HG03460 (cell line): ENCODE results near the gene NYNRIN.
"Not testable (repeated sequence)": the region's sequence is repeated elsewhere in the genome, so short reads cannot be mapped to it uniquely, and the experiment has no call there.

Source experiments
- ATAC-seq: cut with Tn5 transposase; IDR thresholded peaks from one replicate; pipeline ENCODE4 v1.9.1; 2021; ENCODE audit not compliant: unreplicated experiment

The NYNRIN gene

DNA sequence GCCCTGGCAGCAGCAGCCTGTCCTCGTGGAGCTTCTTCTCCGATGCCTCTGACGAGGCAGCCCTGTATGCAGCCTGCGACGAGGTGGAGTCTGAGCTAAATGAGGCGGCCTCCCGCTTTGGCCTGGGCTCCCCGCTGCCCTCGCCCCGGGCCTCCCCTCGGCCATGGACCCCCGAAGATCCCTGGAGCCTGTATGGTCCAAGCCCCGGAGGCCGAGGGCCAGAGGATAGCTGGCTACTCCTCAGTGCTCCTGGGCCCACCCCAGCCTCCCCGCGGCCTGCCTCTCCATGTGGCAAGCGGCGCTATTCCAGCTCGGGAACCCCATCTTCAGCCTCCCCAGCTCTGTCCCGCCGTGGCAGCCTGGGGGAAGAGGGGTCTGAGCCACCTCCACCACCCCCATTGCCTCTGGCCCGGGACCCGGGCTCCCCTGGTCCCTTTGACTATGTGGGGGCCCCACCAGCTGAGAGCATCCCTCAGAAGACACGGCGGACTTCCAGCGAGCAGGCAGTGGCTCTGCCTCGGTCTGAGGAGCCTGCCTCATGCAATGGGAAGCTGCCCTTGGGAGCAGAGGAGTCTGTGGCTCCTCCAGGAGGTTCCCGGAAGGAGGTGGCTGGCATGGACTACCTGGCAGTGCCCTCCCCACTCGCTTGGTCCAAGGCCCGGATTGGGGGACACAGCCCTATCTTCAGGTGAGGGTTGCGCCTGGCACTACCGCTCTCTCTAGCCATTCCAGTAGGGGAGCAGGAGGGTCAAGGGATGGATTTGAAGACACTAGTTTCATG lies 28.7 kb upstream of the NYNRIN start:
- no peak for ATAC-seq

DNA sequence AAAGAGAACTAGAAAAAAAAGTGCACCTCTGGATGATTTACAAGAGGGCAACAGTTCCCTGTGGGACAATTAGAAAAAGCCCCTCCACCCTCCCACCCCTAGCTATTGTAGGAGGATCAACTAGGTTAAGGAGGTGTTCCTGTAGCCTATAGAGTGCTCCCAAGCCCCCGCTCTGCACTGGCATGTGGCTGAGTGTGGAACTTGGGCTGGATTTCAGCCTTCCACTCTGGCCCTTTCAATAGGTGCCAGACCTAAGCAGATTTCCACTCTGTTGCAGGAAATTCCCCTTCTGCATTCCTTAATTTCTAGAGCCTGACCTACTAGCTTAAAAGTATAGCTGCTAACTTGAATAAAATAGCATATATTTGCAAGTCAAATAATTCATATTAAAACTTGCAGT lies 28.1 kb upstream of the NYNRIN start:
- no peak for ATAC-seq

DNA sequence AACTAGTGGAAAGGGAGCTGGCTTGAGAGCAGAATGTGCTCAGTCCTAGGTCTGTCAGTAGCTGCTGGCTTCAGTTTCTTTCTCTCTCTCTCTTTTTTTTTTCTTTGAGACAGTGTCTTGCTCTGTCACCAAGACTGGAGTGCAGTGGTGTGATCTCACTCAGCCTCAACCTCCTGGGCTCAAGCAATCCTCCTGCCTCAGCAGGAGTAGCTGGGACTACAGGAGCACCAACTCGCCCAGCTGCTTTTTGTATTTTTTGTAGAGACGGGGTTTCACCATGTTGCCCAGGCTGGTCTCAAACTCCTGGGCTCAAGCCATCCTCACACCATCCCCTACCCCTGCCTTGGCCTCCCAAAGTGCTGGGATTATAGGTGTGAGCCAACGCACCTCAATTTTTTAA lies 27.2 kb upstream of the NYNRIN start:
- ATAC-seq = not testable (repeated sequence)

DNA sequence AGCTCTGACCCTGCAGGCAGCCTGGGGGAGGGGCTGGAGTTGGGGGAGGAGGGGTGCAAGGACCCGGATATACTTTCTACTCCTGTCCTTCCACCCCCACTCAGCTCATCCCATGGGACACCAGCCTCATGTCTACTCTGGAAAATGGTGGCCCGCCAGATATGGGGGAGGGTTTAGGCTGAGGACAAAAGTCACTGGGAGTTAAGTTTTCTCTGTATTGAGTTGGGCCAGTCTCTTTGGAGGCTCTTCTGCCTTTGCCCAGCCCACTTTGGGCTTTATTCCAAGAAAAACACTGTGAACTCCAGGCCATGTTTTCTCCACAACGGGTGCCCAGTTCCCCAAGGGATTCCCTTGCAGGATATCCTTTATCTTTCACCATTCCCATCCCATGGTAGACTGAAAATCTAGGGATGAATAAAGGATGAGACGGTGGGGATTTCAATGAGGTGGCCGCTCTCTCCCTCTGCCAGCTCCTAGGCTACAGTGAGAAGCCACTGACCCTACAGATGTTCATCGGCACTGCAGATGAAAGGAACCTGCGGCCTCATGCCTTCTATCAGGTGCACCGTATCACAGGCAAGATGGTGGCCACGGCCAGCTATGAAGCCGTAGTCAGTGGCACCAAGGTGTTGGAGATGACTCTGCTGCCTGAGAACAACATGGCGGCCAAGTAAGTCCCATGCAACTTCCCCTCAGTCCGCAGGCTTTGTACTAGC lies 25.9 kb upstream of the NYNRIN start:
- no peak for ATAC-seq

DNA sequence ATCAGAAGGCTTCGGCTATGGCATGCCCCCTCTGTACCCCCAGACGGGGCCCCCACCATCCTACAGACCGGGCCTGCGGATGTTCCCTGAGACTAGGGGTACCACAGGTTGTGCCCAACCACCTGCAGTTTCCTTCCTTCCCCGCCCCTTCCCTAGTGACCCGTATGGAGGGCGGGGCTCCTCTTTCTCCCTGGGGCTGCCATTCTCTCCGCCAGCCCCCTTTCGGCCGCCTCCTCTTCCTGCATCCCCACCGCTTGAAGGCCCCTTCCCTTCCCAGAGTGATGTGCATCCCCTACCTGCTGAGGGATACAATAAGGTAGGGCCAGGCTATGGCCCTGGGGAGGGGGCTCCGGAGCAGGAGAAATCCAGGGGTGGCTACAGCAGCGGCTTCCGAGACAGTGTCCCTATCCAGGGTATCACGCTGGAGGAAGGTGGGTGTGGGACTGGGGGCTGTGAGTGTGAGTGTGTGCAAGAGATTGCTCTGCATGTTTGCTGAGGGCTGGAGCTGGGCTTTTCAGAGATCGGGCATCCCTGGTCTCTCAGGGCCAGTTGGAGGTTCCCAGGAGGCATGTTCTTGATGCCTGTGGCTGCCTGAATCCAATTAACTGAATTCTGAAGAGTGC lies 22.2 kb upstream of the NYNRIN start:
- no peak for ATAC-seq

DNA sequence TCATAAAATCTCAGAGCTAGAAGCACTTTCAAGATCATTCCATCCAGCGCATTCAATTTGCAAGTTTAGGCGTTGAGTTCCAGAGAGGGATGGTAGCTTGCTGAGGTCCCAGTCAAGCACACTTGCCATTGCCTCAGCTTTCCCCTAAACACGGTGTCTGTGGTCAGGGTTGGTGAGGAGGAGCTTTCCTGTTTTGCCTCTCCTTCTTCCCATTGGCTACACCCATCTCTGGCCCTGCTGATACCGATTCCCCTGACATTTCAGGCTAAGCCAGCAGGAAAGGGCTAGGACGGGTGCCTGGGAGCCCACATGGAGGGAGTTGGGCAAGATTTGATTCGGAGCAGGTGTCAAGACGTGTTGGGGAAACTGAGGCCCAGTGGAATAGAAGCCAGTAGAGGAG lies 21.7 kb upstream of the NYNRIN start:
- ATAC-seq = no peak

DNA sequence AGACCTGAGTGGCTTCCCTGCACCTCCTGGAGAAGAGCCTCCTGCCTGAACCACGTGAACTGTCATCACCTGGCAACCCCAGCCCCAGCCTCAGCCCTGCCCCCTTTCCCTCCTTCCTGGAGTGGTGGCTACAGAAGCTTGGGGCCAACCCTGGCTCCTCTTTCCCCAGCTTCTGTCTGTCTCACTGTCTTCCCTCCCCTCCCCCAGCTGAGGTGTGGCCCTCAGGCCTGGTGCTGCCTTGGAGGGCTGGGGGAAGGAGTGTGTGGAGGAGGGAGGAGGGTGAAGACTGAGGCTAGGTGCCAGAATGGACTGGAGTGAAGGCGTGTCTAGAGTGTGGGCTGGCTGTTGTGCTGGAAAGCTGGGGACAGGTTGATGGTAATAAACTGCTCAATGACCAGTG lies 21.1 kb upstream of the NYNRIN start:
- ATAC-seq = no peak

DNA sequence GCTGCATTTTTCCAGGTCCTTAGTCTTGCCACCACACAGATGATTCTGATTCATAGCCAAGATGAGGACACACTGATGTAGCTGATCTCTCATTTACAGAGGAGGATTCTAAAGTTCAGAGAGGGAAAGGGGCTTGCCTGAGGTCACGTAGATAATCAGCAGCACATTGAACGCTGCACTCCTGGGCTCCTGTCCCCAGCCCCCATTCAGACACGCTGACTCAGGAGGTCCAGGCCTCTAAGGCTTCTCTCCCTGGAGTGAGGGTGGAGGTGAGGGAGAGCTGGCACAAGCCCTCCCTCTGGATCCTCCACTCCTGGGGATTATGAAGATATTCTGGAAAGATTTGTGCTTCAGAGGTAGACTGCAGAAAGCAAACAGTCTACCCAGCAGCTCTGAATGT lies 20.5 kb upstream of the NYNRIN start:
- ATAC-seq = no peak

DNA sequence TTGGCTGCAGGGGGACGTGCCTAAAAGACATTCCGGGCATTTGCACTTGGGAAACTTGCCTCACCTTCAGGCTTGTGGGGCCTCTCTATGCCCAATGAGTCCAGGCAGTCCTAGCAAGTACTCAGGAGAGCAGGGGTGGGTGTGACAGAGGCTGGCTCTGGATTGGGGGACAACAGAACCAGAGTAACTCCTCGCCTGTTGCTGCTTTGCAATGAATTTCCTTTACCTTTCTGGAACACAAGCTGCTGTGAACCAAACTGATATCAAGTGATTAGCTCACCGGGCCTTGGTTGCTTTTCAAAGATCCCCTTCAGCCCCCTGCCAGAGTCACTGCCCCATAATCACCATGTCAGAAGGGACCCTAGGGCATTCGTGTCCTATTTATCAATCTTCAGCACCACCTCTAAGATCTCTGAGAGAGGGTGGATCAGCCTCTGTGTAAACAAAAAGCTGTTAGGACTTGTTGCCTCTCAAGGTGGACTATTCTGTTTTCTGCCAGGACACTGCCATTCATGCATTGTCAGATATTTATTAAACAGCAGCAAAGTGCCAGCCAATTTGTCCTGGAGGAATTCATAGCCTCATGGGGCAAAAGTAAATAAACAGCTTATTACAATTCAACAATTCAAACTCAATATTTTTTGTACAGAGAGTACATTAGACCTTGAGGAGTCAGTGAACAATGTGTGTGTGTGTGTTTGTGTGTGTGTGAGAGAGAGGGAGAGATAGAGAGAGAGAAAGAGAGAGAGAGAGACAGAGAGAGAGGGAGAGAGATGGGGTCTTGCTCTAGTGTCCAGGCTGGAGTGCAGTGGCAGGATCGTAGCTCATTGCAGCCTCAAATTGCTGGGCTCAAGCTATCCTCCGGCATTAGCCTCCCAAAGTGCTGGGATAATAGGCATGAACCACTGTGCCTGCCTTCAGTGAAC lies 19.6 kb upstream of the NYNRIN start:
- ATAC-seq = no peak

DNA sequence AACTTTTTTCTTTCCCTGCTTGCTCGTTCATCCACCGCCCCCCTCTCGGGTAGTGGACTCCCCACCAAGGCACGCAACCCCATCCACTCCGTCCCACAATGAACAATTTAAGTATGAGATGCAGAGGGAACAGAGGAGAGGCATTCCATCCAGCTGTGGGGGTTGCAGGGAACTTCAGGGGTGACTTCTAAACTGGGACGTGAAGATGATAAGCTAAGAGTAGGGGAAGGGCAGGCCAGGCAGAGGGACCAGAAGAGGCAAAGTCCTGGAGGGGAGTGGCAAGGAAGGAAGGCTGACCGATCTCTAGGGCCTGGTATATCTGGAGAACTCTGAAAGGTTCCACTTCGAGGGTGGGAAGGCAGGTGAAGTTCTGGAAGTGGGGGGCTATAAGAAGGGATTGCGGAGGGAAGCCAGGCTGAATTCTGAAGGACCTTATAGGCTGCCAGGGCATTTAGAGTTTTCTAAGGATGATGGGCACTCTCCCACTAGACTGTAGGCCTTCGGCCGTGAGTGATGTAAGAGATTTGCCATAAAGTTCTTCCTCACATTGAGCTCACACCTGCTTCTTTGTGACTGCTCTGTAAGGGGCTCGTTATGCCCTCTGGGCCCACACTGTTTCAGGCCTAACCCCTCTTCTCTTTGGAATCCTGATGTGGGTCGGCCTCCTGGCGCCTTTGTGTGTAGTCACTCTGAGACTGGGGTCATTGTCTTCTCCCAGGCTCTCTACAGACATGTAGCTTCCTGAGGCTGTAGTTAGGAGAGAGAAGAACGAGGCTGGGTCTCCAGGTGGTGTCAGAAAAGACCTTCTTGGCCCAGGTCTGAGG lies 18.7 kb upstream of the NYNRIN start:
- no peak for ATAC-seq

DNA sequence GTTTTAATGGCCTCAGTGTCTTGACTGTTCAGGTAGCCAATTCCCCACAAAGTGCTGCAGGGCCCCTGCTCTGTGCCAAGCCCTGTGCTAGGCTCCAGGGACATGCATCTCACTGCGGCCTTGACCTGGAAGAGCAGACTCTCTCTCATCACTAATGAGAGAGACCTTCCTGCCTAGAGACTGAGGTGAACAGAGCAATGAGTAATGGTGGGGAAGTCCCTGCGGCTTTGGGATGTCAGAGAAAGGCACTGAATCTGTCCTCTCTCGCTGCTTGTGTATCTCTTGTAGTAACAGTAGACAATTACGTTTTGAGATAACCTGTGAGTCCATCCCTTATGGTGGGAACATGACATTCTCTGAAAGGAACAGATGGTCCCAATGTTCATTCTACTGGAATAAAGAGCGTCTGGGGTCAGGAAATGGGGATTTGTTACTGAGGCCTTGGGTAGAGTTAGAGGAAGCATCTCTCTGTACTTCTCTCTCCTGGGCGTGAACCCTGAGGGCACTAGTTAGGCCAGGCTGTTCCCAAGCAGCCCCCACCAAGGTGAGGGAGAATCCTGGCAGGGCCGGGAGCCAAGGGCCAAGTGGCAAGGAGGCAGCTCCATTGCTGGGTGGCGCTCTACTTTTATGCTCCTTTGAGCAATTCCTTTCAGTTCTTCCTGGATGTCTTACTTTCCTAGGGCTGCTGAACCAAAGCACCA lies 17.3 kb upstream of the NYNRIN start:
- ATAC-seq = no peak

DNA sequence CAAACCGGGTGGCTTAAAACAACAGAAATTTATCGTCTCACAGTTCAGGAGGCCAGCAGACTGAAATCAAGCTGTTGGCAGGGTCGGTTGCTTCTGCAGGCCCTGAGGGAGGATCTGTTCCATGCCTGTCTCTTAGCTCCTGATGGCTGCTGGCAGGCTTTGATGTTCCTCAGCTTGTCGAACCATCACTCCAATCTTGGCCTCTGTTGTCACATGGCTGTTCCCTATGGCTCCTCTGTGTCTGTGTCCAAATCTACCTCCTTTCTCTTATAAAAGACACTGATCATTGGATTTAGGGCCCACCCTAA lies 16.8 kb upstream of the NYNRIN start:
- ATAC-seq = no peak

DNA sequence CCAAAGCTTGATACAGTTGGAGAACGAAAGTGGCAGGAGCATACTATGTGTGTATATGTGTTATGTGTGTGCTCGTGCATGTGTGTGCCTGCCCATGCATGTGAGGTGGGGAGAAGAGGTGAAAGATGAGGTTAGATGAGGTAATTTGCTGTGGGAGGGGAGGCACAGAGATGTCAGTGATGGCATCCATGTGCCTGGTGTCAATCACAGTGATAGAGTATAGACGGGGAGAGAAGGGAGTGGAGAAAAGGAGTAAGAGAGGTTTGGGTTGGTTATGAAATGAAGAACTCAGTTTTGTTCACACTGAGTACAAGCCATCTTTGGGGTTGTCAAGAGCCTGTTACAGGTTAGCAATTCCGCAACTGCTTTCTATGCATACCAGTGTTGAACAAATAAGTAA lies 14.6 kb upstream of the NYNRIN start:
- ATAC-seq = no peak

DNA sequence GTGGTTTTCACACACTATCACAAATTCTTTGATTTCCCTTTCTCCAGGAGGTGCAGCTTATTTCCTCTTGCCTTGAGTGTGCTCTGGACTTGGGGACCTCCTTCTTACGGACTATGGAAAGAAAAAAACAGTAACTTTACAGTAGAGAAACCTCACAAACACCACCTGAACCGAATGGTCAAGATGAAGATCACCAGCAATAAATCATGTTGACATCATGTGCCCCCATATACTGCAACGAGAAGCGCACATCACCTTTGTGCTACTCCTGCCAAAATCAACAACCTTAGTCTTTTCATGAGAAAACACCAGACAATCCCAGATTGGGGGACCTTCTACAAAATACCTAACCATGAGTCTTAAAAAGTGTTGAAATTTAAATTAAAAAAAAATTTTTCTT lies 13.3 kb upstream of the NYNRIN start:
- ATAC-seq = no peak

DNA sequence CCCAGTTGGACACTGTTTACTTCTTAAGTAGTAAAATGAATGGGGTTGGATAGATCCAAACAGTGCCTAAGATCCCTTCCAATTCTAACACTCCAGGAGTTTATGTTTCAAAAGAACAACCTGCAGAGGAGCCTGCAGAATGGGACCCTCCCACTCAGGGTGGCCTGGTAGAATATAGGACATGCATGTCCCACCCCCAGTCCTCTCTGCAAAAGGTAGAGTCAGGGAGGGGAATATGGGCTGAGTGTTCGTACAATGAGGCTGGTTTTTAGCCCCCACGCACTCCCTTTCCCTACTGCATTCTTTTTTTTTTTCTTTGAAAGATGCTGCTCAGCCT lies 11.8 kb upstream of the NYNRIN start:
- ATAC-seq = no peak

DNA sequence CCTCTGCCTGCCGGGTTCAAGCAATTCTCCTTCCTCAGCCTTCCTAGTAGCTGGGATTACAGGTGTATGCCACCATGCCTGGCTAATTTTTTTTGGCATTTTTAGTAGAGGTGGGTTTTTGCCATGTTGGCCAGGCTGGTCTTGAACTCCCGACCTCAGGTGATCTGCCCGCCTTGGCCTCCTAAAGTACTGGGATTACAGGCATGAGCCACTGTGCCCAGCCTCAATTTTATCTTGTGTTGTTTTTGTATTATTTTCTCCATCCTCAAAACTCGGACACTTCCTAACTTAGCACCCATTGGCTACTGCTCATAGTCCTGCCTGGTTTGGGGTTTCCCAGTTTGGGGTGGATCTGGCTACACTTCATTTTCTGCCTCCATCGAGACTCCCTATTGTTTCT lies 11.2 kb upstream of the NYNRIN start:
- ATAC-seq = not testable (repeated sequence)

DNA sequence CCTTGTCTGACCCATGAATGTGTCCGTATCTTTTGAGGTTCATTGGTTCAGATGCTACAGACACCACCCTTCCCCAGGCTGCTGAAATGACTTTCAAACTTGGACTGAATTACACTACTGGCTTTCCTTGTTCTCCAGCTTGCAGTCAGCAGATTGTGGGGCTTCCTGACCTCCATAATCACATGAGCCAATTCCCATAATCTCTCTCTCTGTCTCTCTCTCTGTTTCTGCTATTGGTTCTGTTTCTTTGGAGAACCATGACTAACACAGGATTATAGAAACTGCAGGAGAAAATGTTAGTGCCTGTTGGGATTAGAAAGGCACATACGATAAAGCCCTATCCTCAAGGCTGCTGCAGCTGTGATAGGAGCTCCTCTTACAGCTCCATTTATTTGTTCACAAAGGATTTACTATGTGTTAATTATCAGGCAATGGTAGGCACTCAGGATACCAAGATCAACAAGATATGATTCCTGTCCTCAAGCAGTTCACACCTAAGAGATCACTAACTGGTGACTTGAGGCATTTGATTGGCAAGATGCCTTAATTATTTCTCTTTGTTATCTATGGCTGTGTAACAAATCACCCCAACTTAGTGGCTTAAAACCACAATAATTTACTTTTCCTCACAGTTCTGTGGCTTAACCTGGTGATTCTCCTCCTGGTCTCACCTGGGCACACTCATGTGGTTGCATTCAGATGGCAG lies 10.2 kb upstream of the NYNRIN start:
- ATAC-seq = no peak

DNA sequence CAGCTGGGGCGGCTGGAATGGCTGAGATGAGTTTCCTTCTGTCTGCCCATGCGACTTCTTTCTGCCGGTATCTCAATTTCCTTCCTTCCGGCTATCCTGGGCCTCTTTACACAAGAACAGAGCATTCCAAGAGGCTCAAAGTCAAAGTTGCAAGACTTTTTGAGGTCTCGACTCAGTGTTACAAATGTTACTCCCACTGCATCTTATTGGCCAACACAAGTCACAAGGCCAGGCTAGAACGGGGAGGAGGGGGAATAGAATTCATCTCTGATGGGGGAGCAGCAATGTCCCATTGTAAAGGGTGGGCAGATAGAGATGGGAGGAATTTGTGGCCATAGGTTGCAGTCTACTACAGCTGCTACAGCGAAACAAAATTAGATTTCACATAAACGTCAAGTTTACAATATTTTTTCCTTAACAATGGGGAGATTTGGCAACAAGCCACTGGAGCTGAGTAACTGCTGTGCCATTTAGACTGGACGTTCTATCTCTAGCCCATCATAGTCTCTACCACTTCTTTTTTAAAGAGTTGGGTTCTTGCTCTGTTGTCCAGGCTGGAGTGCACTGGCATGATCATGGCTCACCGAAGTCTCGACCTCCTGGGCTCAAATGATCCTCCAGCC lies 9.5 kb upstream of the NYNRIN start:
- ATAC-seq = no peak
